Measurements from ENCODE around the gene TNFRSF1B.

Gene TNFRSF1B

DNA sequence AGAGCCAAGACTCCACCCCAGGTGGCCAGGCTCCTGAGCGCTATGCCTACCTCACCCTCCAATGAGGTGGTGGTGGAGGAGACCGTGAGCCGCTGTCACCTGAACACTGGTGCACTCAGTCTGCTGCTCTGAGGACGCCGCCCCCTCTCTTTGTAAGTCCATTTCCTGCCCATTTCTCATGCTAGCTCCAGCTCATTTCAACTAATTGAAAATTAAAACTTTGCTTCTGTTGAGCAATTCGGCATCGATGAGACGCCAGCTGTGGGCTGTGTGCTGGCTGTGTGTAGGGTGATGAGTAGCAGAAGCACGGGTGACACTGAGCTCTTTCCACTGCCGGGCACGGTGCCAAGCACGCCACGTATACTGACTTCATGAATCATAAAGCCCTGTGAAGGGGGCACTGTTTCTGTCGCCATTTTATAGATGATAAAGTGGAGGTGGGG is 11.2 kb downstream of the TNFRSF1B start:
- H3K27ac ChIP-seq, result no peak overlapping the region
- CTCF ChIA-PET, result interaction anchor here (0.6 to 2.8 kb wide), 2 partner anchors 16 to 53 kb away, joined by 7 to 14 read pairs; no protein-coding TSS in a partner anchor

DNA sequence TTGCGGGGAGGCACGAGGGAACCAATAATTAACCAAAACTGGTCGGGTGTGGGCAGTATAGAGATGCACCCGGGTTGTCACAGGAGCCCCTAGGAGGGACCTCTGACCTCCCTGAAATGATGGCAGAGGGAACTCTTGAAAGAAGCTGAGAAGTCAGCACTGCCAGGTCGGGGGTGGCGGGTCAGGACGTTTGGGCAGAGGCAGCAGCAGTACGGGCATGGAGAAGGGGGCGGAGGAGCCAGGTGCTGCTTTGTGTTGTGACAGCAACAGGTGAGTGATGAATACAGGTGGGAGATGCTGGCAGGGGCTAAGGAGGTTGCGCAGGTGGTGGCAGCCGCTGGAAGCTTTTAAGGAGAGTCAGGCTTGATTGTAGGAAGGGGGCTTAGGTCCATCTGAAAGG is 11.7 kb downstream of the TNFRSF1B start:
- no peak for DNase-seq (ENCODE audit: low spot score)

More for the DNA sequence above, 11.2 kb downstream of the TNFRSF1B start:
- DNase-seq (ENCODE audit: low spot score), result no peak
- TF ChIP-seq CTCF (conservative IDR thresholded peaks at IDR 0.05; ENCODE audit: low read depth), result no peak
- POLR2A ChIA-PET (ENCODE audit: low non-redundant PET), result no interaction called here

DNA sequence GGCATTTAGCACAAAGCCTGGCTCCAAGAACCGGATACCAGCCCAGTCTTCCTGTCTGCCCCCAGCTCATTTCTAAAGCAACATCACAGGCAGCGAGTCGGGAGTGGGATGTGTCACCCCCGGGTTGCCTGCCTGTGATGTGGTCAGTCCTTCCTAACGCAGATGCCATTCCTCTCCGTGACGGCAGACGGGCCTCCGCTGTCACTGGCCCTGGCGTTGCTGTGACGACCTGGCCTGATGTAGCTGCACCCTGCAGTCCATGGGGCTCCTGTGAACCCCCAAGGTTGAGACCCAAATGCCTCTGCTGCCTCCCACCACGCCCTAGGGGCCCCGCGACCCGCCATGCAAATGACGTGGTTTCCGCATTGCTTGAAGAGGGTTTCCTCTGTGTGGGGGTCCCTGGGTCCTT is 12.3 kb downstream of the TNFRSF1B start:
- ChIA-PET POLR2A (ENCODE audit: low non-redundant PET) (no interaction called here), CTCF (interaction anchor here (2.8 kb wide), 1 partner anchor 54 kb away, joined by 14 read pairs; no protein-coding TSS in a partner anchor)

More for the DNA sequence above, 11.7 kb downstream of the TNFRSF1B start:
- no peak for TF ChIP-seq CTCF (conservative IDR thresholded peaks at IDR 0.05; ENCODE audit: low read depth)
- CTCF ChIA-PET, result interaction anchor here (2.8 kb wide), 1 partner anchor 54 kb away, joined by 14 read pairs; no protein-coding TSS in a partner anchor
- POLR2A ChIA-PET (ENCODE audit: low non-redundant PET), result no interaction called here
- H3K27ac ChIP-seq, result no peak overlapping the region

DNA sequence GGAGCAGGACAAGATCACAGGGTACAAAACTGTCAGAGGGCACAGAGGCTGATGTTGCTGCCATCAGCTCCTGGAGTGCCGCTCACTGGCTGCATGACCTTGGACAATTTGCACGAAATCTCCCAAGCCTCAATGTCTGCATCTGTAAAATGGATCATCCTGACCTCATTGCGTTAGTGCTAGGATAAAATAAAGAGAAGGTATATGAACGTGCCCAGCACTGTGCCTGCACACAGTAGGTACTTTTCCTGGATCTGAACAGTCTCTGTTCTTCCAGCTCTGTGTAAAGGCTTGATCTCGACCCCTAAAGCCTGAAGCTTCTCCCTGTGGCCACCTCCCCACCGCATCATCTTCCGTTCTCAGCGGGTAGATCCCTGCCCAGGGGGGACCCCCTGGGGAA is 12.9 kb downstream of the TNFRSF1B start:
- CTCF ChIA-PET, result interaction anchor here (0.5 to 2.8 kb wide), 2 partner anchors 55 to 1087 kb away, joined by 4 to 14 read pairs; no protein-coding TSS in a partner anchor
- no peak overlapping the region for H3K27ac ChIP-seq
- POLR2A ChIA-PET (ENCODE audit: low non-redundant PET), result no interaction called here
- no peak for DNase-seq (ENCODE audit: low spot score)
- no peak for TF ChIP-seq CTCF (conservative IDR thresholded peaks at IDR 0.05; ENCODE audit: low read depth)

More for the DNA sequence above, 12.3 kb downstream of the TNFRSF1B start:
- no peak overlapping the region for H3K27ac ChIP-seq
- no peak for DNase-seq (ENCODE audit: low spot score)
- TF ChIP-seq CTCF (conservative IDR thresholded peaks at IDR 0.05; ENCODE audit: low read depth), result no peak

- no peak for TF ChIP-seq CTCF (conservative IDR thresholded peaks at IDR 0.05; ENCODE audit: low read depth)
- no peak overlapping the region for H3K27ac ChIP-seq
- POLR2A ChIA-PET (ENCODE audit: low non-redundant PET), result no interaction called here
- CTCF ChIA-PET, result interaction anchor here (0.5 kb wide), 1 partner anchor 1088 kb away, joined by 4 read pairs; no protein-coding TSS in a partner anchor
- no peak for DNase-seq (ENCODE audit: low spot score)
Measured at GRCh38 chr1:12180315-12180714, 13.5 kb downstream of the TNFRSF1B start.

- TF ChIP-seq CTCF (conservative IDR thresholded peaks at IDR 0.05; ENCODE audit: low read depth), result no peak
- DNase-seq (ENCODE audit: low spot score), result no peak
- ChIA-PET POLR2A (ENCODE audit: low non-redundant PET) (no interaction called here), CTCF (no interaction called here)
- no peak overlapping the region for H3K27ac ChIP-seq
Measured at GRCh38 chr1:12180903-12181302, 14.1 kb downstream of the TNFRSF1B start.
